ENCODE results near the gene GCH1.
"Not testable (repeated sequence)": the region's sequence is repeated elsewhere in the genome, so short reads cannot be mapped to it uniquely, and the experiment has no call there.

The GCH1 gene

DNA sequence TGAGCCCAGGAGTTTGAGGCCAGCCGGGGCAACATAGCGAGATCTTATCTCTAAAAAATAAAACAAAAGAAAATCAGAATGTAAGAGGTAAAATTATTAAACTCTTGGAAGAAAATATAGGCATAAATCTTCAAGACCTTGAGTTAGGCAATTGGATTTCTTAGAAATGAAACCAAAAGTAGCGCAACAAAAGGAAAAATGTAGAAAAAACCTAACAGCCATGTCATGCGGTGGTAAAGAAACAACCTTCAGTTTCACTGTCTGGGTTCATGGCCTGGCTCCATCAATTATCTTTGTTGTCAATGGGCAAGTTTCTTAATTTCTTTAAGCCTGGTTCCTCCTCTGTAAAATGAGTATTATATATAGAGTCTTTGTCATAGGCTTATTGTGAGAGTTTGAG lies 5.6 kb upstream of the GCH1 start:
- DNase-seq (ENCODE audit: low spot score): no peak

DNA sequence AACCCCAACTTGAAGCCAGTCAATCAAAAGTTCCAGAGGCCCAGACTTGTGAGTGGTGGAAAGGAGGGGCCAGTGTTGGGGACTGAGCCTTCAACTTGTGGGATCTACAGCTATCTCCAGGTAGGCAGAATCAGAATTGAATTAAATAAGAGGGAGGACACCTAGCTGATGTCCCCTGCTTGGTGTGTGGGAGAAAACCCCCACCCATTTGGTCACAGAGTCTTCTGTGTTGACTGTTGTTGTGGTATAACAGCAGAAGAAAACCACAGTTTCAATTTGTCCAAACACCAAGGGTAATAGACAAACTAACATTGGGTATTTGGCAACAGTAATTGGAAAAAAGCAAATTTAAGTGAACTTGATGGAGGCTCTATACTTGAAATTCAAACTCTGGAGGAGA lies 3.4 kb upstream of the GCH1 start:
- no peak for DNase-seq (ENCODE audit: low spot score)

DNA sequence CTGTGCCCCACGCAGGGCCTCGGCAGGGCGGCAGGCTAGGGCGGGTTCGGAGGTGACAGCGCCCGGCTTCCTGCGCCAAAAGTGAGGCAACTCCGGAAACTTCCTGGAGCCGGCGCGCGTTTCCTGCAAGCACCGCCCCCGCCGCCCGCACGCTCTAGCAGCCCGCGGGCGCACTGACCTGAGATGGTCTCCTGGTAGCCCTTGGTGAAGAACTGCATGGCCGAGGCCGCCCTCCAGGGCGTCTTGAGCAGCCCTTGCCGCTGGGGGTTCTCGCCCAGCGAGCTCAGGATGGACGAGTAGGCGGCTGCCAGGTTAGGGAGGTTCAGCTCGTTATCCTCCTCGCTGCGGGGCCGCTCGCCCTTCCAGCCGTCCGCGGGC lies 494 bp downstream of the GCH1 start:
- peak; percentile 65 for DNase-seq (ENCODE audit: low spot score)

DNA sequence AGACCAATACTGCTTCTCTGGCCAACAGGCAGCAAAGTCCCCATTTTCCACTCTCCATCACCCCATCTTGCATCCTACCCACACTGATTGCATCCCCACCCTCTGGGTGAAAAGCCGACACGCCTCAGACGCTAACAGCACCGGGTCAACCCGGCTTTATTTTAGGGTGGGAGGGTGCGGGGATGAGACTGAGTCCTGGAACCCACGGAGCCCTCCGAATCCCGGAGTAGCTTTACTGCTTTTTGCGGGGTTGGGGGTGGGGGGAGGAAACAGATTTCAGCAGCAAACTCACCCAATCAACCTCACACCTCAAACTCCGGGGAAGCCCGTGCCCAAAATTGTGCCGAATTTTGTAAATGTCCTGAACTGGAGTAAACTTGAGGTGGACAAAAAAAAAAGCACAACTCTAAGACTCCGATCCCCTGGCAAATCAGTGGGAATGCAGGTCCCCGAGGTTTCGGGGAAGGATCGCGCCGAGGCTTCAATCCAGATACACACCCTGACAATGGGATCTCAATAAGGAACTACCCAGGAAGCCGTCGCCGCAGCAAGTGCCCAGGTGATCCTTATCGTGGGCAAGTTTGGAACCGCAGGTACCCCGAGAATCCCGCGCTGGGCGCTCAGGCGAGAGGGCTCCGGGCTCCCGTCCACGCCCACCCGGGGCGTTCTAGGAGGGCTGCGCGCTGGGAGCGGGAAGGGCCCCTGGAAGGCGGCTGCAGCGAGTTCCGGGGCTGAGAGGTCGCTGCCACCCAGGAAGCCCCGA lies 1.1 kb downstream of the GCH1 start:
- no peak for DNase-seq (ENCODE audit: low spot score)

DNA sequence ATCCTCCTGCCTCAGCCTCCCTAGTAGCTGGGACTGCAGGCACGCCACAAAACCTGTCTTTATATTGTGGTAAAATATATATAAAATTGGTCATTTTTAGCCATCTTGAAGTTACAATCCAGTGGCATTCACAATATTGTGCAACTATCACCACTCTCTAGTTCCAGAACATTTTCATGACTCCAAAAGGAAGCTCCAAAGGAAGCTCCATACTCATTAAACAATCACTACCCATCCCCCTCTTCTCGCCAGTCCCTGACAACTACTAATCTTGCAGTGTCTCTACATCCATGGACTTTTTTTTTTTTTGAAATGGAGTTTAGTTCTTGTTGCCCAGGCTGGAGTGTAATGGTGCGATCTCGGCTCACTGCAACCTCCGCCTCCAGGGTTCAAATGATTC lies 3.1 kb downstream of the GCH1 start:
- no peak for DNase-seq (ENCODE audit: low spot score)

DNA sequence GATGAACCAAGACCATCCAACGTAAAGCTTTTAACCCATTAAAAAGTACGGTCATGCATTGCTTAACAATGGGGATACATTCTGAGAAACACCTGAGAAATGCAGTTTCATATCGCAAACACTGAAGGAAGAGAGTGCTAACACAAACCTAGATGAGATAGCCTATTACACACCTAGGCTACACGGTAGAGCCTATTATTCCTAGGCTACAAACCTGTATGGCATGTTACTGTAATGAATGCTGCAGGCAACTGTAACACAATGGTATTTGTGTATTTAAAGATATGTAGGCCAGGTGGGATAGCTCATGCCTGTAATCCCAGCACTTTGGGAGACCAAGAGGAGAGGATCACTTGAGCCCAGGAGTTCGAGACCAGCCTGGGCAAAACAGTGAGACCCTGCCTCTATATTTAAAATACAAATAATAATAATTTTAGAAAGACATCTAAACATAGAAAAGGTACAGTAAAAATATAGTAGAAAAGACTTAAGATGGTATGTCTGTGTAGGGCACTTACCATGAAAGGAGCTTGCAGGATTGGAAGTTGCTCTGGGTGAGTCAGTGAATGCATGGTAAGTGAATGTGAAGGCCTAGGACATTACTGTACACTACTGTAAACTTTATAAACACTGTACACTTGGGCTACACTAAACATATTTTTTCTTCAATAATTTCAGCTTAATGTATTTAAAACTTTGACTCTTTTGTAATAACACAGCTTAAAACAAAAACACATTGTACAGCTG lies 4.6 kb downstream of the GCH1 start:
- DNase-seq (ENCODE audit: low spot score): not testable (repeated sequence)

DNA sequence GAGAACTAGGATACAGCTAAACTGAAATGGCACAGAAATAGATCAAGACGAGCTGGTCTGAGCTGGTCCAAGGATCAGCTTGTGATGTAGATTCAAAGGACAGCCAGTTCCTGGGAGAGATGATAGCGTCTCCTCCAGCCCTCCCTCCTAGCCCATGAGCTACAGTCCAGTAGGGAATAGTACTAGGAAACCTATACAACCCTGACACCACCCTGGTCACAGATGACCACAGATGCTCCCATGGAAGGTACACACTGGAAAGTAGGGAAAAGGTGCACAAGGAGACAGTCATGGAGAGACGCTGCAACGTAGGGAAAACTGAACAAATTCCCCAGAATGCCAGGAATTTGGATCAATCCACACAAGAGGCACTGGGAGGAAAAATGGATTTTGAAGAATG lies 6.9 kb downstream of the GCH1 start:
- no peak for DNase-seq (ENCODE audit: low spot score)

DNA sequence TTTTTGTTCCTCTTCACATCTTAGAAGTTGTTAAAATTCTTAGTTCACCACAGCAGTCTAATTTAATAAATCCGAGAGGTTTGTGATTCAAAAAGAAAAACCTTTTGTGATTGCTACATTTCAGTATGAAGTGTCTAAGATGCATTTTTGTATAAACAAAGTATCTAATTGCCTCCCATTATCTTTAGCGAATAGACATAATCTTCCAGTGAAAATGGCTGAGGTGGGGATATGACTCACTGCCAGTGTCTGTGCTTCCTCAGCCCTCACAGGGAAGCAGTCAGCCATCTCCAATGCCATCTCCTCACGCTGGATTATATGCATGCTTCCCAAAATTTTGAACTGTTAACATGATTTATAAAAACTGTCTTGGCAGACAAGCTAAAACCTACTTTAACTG lies 7.6 kb downstream of the GCH1 start:
- DNase-seq (ENCODE audit: low spot score): no peak

DNA sequence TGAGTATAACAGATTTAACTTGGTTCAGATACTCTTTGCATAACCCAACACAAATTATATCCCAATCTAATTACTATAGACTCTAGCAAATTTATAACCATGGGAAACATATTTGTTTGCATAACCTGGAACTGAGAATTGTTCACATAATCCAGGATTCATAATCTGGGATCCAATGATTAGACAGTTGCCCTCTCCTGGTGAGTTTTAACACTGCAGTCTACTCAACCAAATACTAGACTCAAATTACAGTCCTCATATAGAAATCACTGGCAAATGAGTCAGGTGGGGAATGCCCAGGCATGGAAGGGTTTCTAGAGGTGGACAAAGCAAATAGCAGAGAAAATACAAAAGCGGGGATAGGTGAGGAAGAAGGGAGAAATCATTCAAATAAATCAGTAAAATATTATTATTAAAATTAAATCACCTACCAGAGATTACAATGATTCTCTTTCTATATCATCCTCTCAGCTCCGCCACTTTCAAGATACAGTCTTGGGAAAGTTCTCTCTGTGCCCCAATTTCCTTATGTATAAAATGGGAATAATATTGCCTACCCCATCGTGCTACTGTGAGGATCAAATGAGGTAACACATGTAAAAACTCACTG lies 9.4 kb downstream of the GCH1 start:
- peak; percentile 50 for DNase-seq (ENCODE audit: low spot score)

DNA sequence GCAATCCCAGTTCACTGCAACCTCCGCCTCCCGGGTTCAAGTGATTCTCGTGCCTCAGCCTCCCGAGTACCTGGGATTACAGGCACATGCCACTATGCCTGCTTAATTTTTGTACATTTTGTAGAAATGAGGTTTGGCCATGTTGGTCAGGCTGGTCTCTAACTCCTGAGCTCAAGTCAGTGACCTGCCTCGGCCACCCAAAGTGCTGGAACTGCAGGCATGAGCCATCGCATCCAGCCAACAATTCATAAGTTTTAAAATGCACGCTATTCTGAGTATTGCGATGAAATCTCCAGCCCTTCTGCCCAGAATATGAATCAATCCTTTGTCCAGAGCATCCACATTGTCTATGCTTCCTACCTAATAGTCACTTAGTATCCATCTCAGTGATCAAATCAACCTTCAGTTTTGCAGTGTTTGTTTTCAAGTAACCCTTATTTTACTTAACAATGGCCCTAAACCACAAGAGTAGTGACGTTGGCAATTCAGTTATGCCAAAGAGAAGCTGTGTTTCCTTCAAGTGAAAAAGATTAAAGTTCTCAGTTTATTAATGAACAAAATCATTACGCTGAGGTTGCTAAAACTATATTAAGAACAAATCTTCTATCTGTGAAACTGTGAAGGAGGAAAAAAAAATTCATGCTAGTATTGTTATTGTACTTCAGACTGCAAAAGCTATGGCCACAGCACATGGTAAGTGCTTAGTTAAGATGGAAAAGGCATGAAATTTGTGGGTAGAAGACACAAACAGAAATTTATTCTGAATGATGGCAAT lies 11.0 kb downstream of the GCH1 start:
- DNase-seq (ENCODE audit: low spot score): no peak

DNA sequence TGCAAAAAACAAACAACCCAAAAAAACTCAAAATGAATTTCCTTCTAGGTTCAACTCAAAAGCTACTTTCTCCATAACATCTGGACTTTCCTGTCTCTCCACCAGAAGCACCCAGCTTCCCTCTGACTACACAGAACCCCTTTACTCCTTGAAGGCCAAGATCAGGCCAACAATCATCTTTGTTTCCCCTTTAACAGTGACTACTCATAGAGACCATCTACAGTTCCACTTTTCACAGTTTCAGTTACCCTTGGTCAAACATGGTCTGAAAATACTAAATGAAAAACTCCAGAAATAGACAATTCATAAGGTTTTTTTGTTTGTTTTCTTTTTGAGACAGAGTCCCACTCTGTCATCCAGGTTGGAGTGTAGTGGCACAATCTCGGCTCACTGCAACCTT lies 11.8 kb downstream of the GCH1 start:
- no peak for DNase-seq (ENCODE audit: low spot score)

DNA sequence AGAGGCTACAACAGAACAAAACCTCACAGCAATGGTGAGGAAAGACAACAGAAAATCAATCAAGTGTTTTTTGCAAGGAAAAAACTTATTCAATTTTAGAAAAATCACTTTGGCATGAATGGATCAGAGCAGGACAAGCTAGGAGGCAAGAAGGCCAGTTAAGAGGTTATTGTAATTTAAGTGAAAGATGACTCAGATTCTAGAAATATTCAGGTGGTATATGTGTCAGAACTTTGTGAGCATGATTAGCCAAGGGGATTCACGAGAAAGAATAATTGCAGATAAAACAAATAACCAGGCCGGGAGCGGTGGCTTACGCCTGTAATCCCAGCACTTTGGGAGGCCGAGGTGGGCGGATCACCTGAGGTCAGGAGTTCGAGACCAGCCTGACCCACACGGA lies 12.7 kb downstream of the GCH1 start:
- no peak for DNase-seq (ENCODE audit: low spot score)

DNA sequence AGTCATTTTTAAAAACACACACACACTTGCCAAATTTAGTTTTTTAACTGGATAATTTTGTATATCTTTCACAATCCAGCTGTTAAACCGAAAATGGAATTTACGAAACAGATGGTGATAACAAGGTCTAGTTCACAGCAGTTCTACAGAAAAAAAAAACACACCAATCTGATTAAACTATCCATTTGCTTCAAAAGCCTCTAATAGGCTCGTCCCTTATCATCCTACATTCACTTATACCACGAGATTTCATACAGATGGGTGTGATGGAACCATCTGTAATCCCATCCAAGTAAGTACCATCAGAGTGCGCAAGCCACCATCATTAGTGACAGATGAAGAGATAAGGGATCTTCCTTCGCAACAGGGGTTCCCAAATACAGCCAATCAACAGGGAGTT lies 20.1 kb downstream of the GCH1 start:
- DNase-seq (ENCODE audit: low spot score): no peak

DNA sequence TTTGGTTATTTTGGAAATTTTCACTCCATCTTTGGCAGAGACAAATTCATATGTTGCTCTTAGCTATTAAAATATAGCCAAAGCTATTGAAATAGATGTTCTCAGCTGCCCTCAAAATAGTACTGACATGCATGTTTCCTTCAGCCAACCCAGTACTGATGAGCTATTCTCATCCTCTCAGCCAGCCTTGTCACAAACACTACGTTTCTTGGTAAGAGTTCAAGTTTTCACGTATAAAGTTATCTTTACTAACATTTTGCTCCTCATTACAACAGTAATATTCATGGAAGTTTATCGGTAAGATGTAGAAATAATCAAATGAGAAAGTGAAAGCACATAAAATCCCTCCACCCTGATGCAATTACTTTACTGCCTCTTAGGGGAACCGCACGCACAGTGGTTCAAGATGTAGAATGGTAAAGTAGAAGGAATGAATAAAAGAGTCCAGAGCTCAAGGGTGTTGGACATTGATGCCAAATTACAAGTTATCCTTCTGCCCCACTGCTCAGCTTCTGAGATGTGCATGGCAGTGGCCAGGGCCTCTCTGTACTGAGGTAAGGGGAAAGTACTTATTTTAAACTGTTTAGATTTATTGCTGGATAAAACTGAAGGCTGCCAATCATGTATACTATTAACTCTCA lies 20.7 kb downstream of the GCH1 start:
- DNase-seq (ENCODE audit: low spot score): no peak

DNA sequence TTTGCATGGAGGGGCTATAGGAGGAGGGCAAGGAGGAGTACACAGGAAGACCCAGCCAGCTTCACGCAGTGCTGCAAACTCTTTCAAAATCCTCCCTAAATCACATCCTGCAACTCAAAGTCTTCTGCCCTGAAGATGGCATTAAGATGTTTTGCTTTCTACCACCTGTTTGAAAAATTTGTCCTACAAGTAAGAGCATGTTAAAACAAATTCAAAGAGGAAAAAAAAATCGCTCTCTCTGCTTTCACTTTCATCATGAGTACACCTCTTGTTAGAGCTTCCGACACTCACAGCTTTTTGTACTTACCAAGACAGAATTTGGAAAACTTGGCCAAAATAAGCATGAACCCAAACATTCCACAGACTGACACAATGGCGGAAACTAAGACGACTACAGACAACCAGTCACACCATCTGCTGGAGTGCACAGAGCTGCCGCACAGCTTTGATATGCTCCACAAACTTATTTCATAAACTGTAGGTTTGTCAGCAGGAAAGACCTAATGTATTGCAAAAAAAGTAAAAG lies 21.3 kb downstream of the GCH1 start:
- peak; percentile 75 for DNase-seq (ENCODE audit: low spot score)

DNA sequence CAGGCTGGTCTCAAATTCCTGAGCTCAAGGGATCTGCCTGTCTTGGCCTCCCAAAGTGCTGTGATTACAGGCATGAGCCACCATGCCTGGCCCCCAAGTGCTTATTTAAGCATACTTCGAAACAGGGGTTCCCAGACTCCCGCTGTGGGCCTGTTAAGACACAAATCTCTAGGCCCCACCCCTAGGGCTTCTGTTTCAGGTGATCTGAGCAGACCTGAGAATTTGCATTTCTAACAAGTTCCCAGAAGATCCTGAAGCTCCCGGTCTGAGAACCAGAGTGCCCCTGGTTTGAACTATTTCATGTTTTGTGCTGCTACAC lies 25.0 kb downstream of the GCH1 start:
- no peak for DNase-seq (ENCODE audit: low spot score)

DNA sequence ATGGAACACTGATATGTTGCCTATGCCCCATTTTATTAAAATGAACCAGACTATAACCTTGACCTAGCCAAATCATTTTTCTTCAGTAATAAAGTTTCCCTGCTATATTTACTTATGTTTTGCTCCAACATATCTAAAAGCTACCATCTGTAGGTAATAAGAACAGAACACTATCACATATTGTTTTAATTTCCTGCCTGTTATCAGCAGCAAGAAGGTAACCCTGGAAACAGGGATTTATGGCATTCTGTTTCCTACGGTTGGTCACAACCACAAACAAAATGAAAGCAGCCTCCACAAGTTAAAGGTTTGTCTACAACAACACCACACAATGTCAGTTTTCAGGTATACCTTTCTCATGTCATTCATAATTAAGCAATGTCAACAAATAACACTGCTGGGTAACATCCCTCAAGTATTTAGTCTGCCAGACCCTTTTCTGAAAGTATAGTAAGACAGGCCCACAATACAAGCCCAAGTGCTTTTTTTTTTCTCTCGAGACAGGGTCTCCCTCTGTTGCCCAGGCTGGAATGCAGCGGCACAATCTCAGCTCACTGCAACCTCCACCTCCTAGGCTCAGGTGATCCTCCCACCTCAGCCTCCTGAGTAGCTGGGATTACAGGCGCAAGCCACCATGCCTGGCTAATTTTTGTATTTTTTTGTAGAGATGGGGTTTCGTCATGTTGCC lies 25.5 kb downstream of the GCH1 start:
- DNase-seq (ENCODE audit: low spot score): no peak

DNA sequence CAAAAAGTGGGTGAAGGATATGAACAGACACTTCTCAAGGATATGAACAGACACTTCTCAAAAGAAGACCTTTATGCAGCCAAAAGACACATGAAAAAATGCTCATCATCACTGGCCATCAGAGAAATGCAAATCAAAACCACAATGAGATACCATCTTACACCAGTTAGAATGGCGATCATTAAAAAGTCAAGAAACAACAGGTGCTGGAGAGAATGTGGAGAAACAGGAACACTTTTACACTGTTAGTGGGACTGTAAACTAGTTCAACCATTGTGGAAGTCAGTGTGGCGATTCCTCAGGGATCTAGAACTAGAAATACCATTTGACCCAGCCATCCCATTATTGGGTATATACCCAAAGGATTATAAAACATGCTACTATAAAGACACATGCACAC lies 27.0 kb downstream of the GCH1 start:
- DNase-seq (ENCODE audit: low spot score): not testable (repeated sequence)

DNA sequence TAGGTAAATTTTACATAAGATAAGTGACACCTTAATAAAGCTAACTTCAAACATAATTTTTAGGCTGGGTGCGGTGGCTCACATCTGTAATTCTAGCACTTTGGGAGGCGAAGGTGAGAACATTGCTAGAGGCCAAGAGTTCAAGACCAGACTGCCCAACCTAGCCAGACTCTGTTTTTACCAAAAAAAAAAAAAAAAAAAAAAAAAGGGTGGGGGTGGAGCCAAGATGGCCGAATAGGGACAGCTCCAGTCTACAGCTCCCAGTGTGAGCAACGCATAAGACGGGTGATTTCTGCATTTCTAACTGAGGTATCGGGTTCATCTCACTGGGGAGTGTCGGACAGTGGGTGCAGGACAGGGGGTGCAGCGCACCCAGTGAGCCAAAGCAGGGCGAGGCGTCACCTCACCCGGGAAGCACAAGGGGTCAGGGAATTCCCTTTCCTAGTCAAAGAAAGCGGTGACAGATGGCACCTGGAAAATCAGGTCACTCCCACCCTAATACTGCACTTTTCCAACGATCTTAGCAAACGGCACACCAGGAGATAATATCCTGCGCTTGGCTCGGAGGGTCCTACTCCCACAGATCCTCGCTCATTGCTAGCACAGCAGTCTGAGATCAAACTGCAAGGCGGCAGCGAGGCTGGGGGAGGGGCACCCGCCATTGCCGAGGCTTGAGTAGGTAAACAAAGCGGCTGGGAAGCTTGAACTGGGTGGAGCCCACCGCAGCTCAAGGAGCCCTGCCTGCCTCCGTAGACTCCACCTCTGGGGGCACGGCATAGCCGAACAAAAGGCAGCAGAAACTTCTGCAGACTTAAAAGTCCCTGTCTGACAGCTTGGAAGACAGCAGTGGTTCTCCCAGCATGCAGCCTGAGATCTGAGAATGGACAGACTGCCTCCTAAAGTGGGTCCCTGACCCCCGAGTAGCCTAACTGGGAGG lies 32.2 kb downstream of the GCH1 start:
- not testable (repeated sequence) for DNase-seq (ENCODE audit: low spot score)

DNA sequence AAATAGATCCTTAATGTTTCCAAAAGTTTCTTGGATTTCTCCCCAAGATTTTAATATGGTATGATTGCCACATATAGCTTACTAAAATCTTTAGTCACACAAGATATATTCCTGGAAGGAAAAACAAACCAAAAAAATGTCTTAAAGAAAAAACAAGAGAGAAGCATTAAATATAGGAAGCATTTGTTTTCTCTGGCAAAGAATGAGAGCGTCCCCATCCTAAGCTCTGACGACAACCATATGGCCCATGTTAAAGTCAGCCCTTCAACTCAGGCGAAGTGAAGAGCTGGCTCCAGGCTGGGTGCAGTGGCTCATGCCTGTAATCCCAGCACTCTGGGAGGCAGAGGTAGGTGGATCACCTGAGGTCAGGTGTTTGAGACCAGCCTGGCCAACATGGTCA lies 35.6 kb downstream of the GCH1 start:
- no peak for DNase-seq (ENCODE audit: low spot score)

Measured in NAMALWA (cell line).